Measurements from ENCODE around the gene UTP14A.

GRCh38 chrX:129934461-129934860 lies 28.5 kb downstream of the UTP14A start:
- TF ChIP-seq CTCF (IDR thresholded peaks at IDR 0.05 in 8 of 11, conservative IDR thresholded peaks at IDR 0.05 in 3 of 11) (no peak), POLR2A (IDR thresholded peaks at IDR 0.05) (no peak), POLR2AphosphoS5 (IDR thresholded peaks at IDR 0.05) (no peak)
